ENCODE measurements around the gene EXOC6.

EXOC6 gene

GRCh38 chr10:92851003-92851402 lies 2.7 kb downstream of the EXOC6 start:
- no peak overlapping the region for H3K27ac ChIP-seq
- TF ChIP-seq EZH2 (IDR thresholded peaks at IDR 0.05) (no peak), POLR2AphosphoS5 (IDR thresholded peaks at IDR 0.05; ENCODE audit: borderline replicate concordance, low read depth, low read length) (no peak), FOXP2 (optimal IDR thresholded peaks at IDR 0.05; ENCODE audit: control extremely low read depth, extremely low read length, insufficient read depth) (no peak)
- DNase-seq (ENCODE audit: low read depth, low spot score), result no peak

DNA sequence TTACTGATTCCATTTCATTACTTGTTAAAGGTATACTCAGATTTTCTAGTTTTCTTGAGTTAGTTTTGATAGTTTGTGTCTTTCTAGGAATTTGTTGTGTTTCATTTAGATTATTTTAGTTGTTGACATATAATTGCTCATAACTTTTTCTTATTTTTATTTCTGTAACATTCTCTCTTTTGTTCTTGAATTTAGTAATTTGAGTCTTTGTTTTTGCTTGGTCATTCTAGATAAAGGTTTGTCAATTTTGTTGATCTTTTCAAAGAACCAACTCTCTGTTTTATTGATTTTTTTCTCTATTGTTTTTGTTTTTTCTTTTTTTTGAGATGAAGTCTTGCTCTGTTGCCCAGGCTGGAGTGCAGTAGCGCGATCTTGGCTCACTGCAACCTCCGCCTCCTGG lies 7.2 kb downstream of the EXOC6 start:
- DNase-seq (ENCODE audit: low read depth, low spot score), result no peak
- no peaks in the 10 kb centered on the region for H3K36me3 ChIP-seq (ENCODE audit: insufficient read depth, low read length)
- TF ChIP-seq FOXP2 (optimal IDR thresholded peaks at IDR 0.05; ENCODE audit: control extremely low read depth, extremely low read length, insufficient read depth) (no peak), POLR2AphosphoS5 (IDR thresholded peaks at IDR 0.05; ENCODE audit: borderline replicate concordance, low read depth, low read length) (no peak), EZH2 (IDR thresholded peaks at IDR 0.05) (no peak)
- H3K4me3 ChIP-seq, result no peak overlapping the region
- H3K9ac ChIP-seq (ENCODE audit: insufficient read length), result no peak overlapping the region
- H3K9me3 ChIP-seq (ENCODE audit: low read depth, low read length), result no peaks in the 10 kb centered on the region
- H3K27ac ChIP-seq, result no peak overlapping the region

More at GRCh38 chr10:92851003-92851402, 2.7 kb downstream of the EXOC6 start:
- no peak overlapping the region for H3K9ac ChIP-seq (ENCODE audit: insufficient read length)
- no peak overlapping the region for H3K4me3 ChIP-seq
- H3K9me3 ChIP-seq (ENCODE audit: low read depth, low read length), result no peaks in the 10 kb centered on the region
- H3K36me3 ChIP-seq (ENCODE audit: insufficient read depth, low read length), result no peaks in the 10 kb centered on the region

- no peak for DNase-seq (ENCODE audit: low read depth, low spot score)
These were observed 9.7 kb downstream of the EXOC6 start for GRCh38 chr10:92857904-92858514.

GRCh38 chr10:92867235-92867634 lies 18.9 kb downstream of the EXOC6 start:
- Histone ChIP-seq H3K9me3 (ENCODE audit: low read depth, low read length) (no peaks in the 10 kb centered on the region), H3K9ac (ENCODE audit: insufficient read length) (no peak overlapping the region), H3K27ac (no peak overlapping the region), H3K36me3 (ENCODE audit: insufficient read depth, low read length) (no peaks in the 10 kb centered on the region), H3K4me3 (no peak overlapping the region)
- no peak for TF ChIP-seq FOXP2 (optimal IDR thresholded peaks at IDR 0.05; ENCODE audit: control extremely low read depth, extremely low read length, insufficient read depth)
- TF ChIP-seq EZH2 (IDR thresholded peaks at IDR 0.05), result no peak
- no peak for TF ChIP-seq POLR2AphosphoS5 (IDR thresholded peaks at IDR 0.05; ENCODE audit: borderline replicate concordance, low read depth, low read length)
- DNase-seq (ENCODE audit: low read depth, low spot score), result no peak

More at GRCh38 chr10:92857904-92858514, 9.7 kb downstream of the EXOC6 start:
- TF ChIP-seq POLR2AphosphoS5 (IDR thresholded peaks at IDR 0.05; ENCODE audit: borderline replicate concordance, low read depth, low read length) (no peak), EZH2 (IDR thresholded peaks at IDR 0.05) (no peak), FOXP2 (optimal IDR thresholded peaks at IDR 0.05; ENCODE audit: control extremely low read depth, extremely low read length, insufficient read depth) (no peak)
- Histone ChIP-seq H3K9me3 (ENCODE audit: low read depth, low read length) (no peaks in the 10 kb centered on the region), H3K36me3 (ENCODE audit: insufficient read depth, low read length) (no peaks in the 10 kb centered on the region), H3K9ac (ENCODE audit: insufficient read length) (no peak overlapping the region), H3K4me3 (no peak overlapping the region), H3K27ac (no peak overlapping the region)

DNA sequence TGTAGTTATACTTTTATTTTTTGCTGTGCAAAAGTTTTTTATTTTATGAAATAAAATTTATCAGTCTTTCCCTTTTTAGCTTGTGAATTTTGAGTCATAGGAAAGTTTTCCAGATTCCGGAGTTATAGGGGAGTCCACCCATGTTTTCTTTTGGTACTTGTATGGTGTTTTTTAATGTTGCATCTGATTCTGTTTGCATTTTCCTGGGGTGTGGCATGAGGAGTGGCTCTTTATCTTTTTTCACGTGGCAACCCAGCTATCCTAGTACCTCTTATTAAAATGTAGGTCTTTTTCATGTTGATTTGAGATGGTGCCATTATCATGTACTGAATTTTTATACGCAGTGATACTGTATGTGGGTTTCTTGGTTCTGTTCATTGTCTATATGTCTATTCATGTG lies 19.7 kb downstream of the EXOC6 start:
- no peak overlapping the region for H3K9ac ChIP-seq (ENCODE audit: insufficient read length)
- H3K36me3 ChIP-seq (ENCODE audit: insufficient read depth, low read length), result no peaks in the 10 kb centered on the region
- TF ChIP-seq FOXP2 (optimal IDR thresholded peaks at IDR 0.05; ENCODE audit: control extremely low read depth, extremely low read length, insufficient read depth), result no peak
- no peak for TF ChIP-seq POLR2AphosphoS5 (IDR thresholded peaks at IDR 0.05; ENCODE audit: borderline replicate concordance, low read depth, low read length)
- TF ChIP-seq EZH2 (IDR thresholded peaks at IDR 0.05), result no peak
- H3K27ac ChIP-seq, result no peak overlapping the region
- H3K9me3 ChIP-seq (ENCODE audit: low read depth, low read length), result no peaks in the 10 kb centered on the region
- no peak overlapping the region for H3K4me3 ChIP-seq
- no peak for DNase-seq (ENCODE audit: low read depth, low spot score)

DNA sequence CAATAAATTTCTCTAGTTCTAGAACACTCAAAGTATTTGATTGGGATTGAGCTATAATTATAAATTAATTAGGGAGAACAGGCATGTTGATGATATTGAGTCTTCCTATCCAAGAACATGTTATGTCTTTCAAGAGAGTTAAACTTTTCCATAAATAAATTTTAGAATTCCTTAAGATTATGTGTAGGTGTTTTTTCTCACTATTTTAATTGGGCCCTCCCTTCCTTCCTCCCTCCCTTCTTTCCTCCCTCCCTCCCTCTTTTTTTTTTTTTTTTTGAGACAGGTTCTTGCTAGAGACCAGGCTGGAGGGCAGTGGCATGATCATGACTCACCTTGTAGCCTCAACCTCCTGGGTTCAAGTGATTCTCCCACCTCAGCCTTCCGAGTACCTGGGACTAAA lies 20.2 kb downstream of the EXOC6 start:
- Histone ChIP-seq H3K9ac (ENCODE audit: insufficient read length) (no peak overlapping the region), H3K9me3 (ENCODE audit: low read depth, low read length) (no peaks in the 10 kb centered on the region), H3K27ac (no peak overlapping the region), H3K4me3 (no peak overlapping the region), H3K36me3 (ENCODE audit: insufficient read depth, low read length) (no peaks in the 10 kb centered on the region)
- no peak for DNase-seq (ENCODE audit: low read depth, low spot score)
- no peak for TF ChIP-seq EZH2 (IDR thresholded peaks at IDR 0.05)
- TF ChIP-seq FOXP2 (optimal IDR thresholded peaks at IDR 0.05; ENCODE audit: control extremely low read depth, extremely low read length, insufficient read depth), result no peak
- TF ChIP-seq POLR2AphosphoS5 (IDR thresholded peaks at IDR 0.05; ENCODE audit: borderline replicate concordance, low read depth, low read length), result no peak

DNA sequence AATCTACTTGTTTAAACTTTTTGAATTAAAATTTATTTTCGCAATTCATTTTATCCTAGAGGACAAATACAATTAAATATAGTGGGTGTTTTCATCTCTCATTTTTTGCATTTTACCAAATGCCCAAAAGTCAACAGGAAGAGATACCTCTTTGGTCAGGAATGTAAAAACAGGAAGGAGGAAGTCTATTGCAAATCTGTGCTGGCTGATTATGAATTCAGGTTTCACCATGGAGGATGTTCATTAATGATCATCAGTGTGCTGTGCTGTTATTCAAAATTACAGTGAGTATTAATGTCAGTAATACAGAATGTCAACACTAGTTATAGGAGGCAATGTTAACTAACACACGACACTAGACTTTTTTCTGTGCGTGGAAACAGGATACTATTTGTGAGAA lies 24.7 kb downstream of the EXOC6 start:
- Histone ChIP-seq H3K9ac (ENCODE audit: insufficient read length) (no peak overlapping the region), H3K9me3 (ENCODE audit: low read depth, low read length) (no peaks in the 10 kb centered on the region), H3K36me3 (ENCODE audit: insufficient read depth, low read length) (no peaks in the 10 kb centered on the region), H3K4me3 (no peak overlapping the region), H3K27ac (0 out of 2 replicates have a peak overlapping the region, but pooled peaks have one; percentile 31)
- TF ChIP-seq EZH2 (IDR thresholded peaks at IDR 0.05) (no peak), FOXP2 (optimal IDR thresholded peaks at IDR 0.05; ENCODE audit: control extremely low read depth, extremely low read length, insufficient read depth) (no peak), POLR2AphosphoS5 (IDR thresholded peaks at IDR 0.05; ENCODE audit: borderline replicate concordance, low read depth, low read length) (no peak)
- no peak for DNase-seq (ENCODE audit: low read depth, low spot score)

GRCh38 chr10:92876509-92877036 lies 28.3 kb downstream of the EXOC6 start:
- Histone ChIP-seq H3K9ac (ENCODE audit: insufficient read length) (no peak overlapping the region), H3K36me3 (ENCODE audit: insufficient read depth, low read length) (no peaks in the 10 kb centered on the region), H3K4me3 (no peak overlapping the region), H3K9me3 (ENCODE audit: low read depth, low read length) (no peaks in the 10 kb centered on the region), H3K27ac (no peak overlapping the region)
- TF ChIP-seq EZH2 (IDR thresholded peaks at IDR 0.05) (no peak), POLR2AphosphoS5 (IDR thresholded peaks at IDR 0.05; ENCODE audit: borderline replicate concordance, low read depth, low read length) (no peak), FOXP2 (optimal IDR thresholded peaks at IDR 0.05; ENCODE audit: control extremely low read depth, extremely low read length, insufficient read depth) (no peak)
- no peak for DNase-seq (ENCODE audit: low read depth, low spot score)

Measured in SK-N-MC (cell line).